ENCODE measurements around the gene PHLDA2.

DNA sequence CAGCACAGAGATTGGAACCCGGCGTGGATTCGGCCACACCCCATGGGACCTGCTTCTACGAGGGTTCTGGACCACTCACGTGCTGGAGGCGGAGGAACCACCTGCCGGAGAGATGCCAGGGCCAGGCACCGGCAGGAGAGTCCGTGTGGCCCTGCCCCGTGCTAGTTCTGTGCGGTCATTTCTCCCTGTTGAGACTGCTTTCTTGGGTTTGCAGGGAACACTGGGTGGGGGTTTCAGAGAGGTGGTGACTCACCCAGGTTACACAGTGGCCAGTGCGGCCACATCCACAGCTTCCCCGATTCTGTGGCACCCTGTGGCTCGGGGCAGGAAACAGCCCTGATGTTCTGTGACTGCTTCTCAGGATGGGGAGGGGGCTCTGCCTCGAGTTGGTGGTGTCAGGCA lies 3.6 kb upstream of the PHLDA2 start:
- TF ChIP-seq, protein P1, sequence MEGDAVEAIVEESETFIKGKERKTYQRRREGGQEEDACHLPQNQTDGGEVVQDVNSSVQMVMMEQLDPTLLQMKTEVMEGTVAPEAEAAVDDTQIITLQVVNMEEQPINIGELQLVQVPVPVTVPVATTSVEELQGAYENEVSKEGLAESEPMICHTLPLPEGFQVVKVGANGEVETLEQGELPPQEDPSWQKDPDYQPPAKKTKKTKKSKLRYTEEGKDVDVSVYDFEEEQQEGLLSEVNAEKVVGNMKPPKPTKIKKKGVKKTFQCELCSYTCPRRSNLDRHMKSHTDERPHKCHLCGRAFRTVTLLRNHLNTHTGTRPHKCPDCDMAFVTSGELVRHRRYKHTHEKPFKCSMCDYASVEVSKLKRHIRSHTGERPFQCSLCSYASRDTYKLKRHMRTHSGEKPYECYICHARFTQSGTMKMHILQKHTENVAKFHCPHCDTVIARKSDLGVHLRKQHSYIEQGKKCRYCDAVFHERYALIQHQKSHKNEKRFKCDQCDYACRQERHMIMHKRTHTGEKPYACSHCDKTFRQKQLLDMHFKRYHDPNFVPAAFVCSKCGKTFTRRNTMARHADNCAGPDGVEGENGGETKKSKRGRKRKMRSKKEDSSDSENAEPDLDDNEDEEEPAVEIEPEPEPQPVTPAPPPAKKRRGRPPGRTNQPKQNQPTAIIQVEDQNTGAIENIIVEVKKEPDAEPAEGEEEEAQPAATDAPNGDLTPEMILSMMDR (conservative IDR thresholded peaks at IDR 0.05; ENCODE audit: low read length), result no peak
- no peak for TF ChIP-seq EZH2phosphoT487 (IDR thresholded peaks at IDR 0.05; ENCODE audit: borderline replicate concordance, low read depth, low read length)

Data from OCI-LY7 (cell line).